ENCODE measurements around the gene ENG.

- TF ChIP-seq, protein P1, sequence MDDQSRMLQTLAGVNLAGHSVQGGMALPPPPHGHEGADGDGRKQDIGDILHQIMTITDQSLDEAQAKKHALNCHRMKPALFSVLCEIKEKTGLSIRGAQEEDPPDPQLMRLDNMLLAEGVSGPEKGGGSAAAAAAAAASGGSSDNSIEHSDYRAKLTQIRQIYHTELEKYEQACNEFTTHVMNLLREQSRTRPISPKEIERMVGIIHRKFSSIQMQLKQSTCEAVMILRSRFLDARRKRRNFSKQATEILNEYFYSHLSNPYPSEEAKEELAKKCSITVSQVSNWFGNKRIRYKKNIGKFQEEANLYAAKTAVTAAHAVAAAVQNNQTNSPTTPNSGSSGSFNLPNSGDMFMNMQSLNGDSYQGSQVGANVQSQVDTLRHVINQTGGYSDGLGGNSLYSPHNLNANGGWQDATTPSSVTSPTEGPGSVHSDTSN (IDR thresholded peaks at IDR 0.05): no peak
- TF ChIP-seq, protein P2, sequence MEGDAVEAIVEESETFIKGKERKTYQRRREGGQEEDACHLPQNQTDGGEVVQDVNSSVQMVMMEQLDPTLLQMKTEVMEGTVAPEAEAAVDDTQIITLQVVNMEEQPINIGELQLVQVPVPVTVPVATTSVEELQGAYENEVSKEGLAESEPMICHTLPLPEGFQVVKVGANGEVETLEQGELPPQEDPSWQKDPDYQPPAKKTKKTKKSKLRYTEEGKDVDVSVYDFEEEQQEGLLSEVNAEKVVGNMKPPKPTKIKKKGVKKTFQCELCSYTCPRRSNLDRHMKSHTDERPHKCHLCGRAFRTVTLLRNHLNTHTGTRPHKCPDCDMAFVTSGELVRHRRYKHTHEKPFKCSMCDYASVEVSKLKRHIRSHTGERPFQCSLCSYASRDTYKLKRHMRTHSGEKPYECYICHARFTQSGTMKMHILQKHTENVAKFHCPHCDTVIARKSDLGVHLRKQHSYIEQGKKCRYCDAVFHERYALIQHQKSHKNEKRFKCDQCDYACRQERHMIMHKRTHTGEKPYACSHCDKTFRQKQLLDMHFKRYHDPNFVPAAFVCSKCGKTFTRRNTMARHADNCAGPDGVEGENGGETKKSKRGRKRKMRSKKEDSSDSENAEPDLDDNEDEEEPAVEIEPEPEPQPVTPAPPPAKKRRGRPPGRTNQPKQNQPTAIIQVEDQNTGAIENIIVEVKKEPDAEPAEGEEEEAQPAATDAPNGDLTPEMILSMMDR (IDR thresholded peaks at IDR 0.05): no peak
- TF ChIP-seq RNF2 (IDR thresholded peaks at IDR 0.05; ENCODE audit: borderline replicate concordance, low read depth) (no peak), RAD21 (conservative IDR thresholded peaks at IDR 0.05 in 1 of 2, IDR thresholded peaks at IDR 0.05 in 1 of 2) (no peak), HEYL (CRISPR knock-in tag; IDR thresholded peaks at IDR 0.05) (no peak), SMC3 (IDR thresholded peaks at IDR 0.05) (no peak), CBX2 (IDR thresholded peaks at IDR 0.05; ENCODE audit: borderline replicate concordance, low read depth) (no peak), FOXS1 (CRISPR knock-in tag; IDR thresholded peaks at IDR 0.05) (no peak)
Observed at GRCh38 chr9:127865645-127866464, 11.4 kb upstream of the ENG start.
